Stimulated activated naive CD8-positive, alpha-beta T cell treated with anti-CD3 and anti-CD28 coated beads, Interleukin-15, Interleukin-2, amounts not matched to agents 100 ng/mL and 50 ng/mL, for 24 hours (primary cell): ENCODE results near the gene TSPAN10.

Experiments used
- H3K27ac Mint-ChIP-seq: one replicate; pipeline ENCODE4 v1.8.0; 2021; ENCODE audit warnings: mild to moderate bottlenecking, mixed read lengths
- H3K27me3 Mint-ChIP-seq: one replicate; pipeline ENCODE4 v1.8.0; 2021; ENCODE audit warnings: mixed read lengths
- H3K36me3 Mint-ChIP-seq: one replicate; pipeline ENCODE4 v1.8.0; 2021; ENCODE audit warnings: low read depth, mixed read lengths
- H3K4me1 Mint-ChIP-seq: one replicate; pipeline ENCODE4 v1.8.0; 2021; ENCODE audit warnings: low read depth, mixed read lengths
- H3K4me3 Mint-ChIP-seq: one replicate; pipeline ENCODE4 v1.8.0; 2021; ENCODE audit warnings: mild to moderate bottlenecking, mixed read lengths
- H3K9me3 Mint-ChIP-seq: one replicate; pipeline ENCODE4 v1.8.0; 2021; ENCODE audit warnings: mixed read lengths

Gene TSPAN10

GRCh38 chr17:81636505-81637288, at the start of gene TSPAN10, which contains the start of gene NPLOC4:
Gene TSPAN10, plus strand, starts transcription at chr17:81637196. Its CDS starts 5,217 bp downstream, at chr17:81642413.
Gene NPLOC4, minus strand, starts transcription at chr17:81637112. Its CDS starts 182 bp downstream, at chr17:81636930.
- H3K9me3 Mint-ChIP-seq = no peaks in the 10 kb centered on the region
- no peaks in the 10 kb centered on the region for H3K27me3 Mint-ChIP-seq
- H3K36me3 Mint-ChIP-seq = peaks cover 5% of the 10 kb centered on the region
- peaks cover 24% of the 10 kb centered on the region for H3K4me1 Mint-ChIP-seq
- H3K27ac Mint-ChIP-seq = peak within 1 kb of the TSS; percentile 94
- H3K4me3 Mint-ChIP-seq = peak within 1 kb of the TSS; percentile 94

- Mint-ChIP-seq H3K36me3 (peaks cover 60% of the 10 kb centered on the region), H3K4me1 (no peaks in the 10 kb centered on the region), H3K4me3 (no peak overlapping the region), H3K27me3 (no peaks in the 10 kb centered on the region), H3K27ac (no peak overlapping the region), H3K9me3 (no peaks in the 10 kb centered on the region)
Measured at GRCh38 chr17:81589612-81590011, 47.4 kb upstream of the TSPAN10 start.

- Mint-ChIP-seq H3K27me3 (no peaks in the 10 kb centered on the region), H3K4me1 (no peaks in the 10 kb centered on the region), H3K36me3 (peaks cover 55% of the 10 kb centered on the region), H3K9me3 (no peaks in the 10 kb centered on the region), H3K4me3 (no peak overlapping the region), H3K27ac (no peak overlapping the region)
Measured at GRCh38 chr17:81590121-81590520, 46.9 kb upstream of the TSPAN10 start.

- H3K4me1 Mint-ChIP-seq = no peaks in the 10 kb centered on the region
- H3K27ac Mint-ChIP-seq = no peak overlapping the region
- H3K36me3 Mint-ChIP-seq = peaks cover 54% of the 10 kb centered on the region
- no peak overlapping the region for H3K4me3 Mint-ChIP-seq
- H3K27me3 Mint-ChIP-seq = no peaks in the 10 kb centered on the region
- H3K9me3 Mint-ChIP-seq = no peaks in the 10 kb centered on the region
Measured at GRCh38 chr17:81591971-81592370, 45.0 kb upstream of the TSPAN10 start.

- Mint-ChIP-seq H3K4me1 (peaks cover 2% of the 10 kb centered on the region), H3K27ac (no peak overlapping the region), H3K36me3 (peaks cover 54% of the 10 kb centered on the region)
Measured at GRCh38 chr17:81593105-81593871, 43.7 kb upstream of the TSPAN10 start.

GRCh38 chr17:81599719-81600486, 37.1 kb upstream of the TSPAN10 start:
- peaks cover 66% of the 10 kb centered on the region for H3K36me3 Mint-ChIP-seq
- H3K27me3 Mint-ChIP-seq = no peaks in the 10 kb centered on the region
- no peak overlapping the region for H3K4me3 Mint-ChIP-seq
- no peaks in the 10 kb centered on the region for H3K9me3 Mint-ChIP-seq
- no peak overlapping the region for H3K27ac Mint-ChIP-seq
- H3K4me1 Mint-ChIP-seq = peaks cover 10% of the 10 kb centered on the region

More at GRCh38 chr17:81593105-81593871, 43.7 kb upstream of the TSPAN10 start:
- H3K4me3 Mint-ChIP-seq = no peak overlapping the region
- no peaks in the 10 kb centered on the region for H3K9me3 Mint-ChIP-seq
- H3K27me3 Mint-ChIP-seq = no peaks in the 10 kb centered on the region

- Mint-ChIP-seq H3K36me3 (peaks cover 69% of the 10 kb centered on the region), H3K27me3 (no peaks in the 10 kb centered on the region), H3K9me3 (no peaks in the 10 kb centered on the region), H3K27ac (no peak overlapping the region), H3K4me3 (no peak overlapping the region), H3K4me1 (peaks cover 10% of the 10 kb centered on the region)
Measured at GRCh38 chr17:81601525-81602120, 35.4 kb upstream of the TSPAN10 start.

- peaks cover 15% of the 10 kb centered on the region for H3K4me1 Mint-ChIP-seq
- peaks cover 71% of the 10 kb centered on the region for H3K36me3 Mint-ChIP-seq
- H3K4me3 Mint-ChIP-seq = no peak overlapping the region
- H3K27me3 Mint-ChIP-seq = no peaks in the 10 kb centered on the region
- H3K9me3 Mint-ChIP-seq = no peaks in the 10 kb centered on the region
- H3K27ac Mint-ChIP-seq = no peak overlapping the region
Measured at GRCh38 chr17:81603846-81604610, 33.0 kb upstream of the TSPAN10 start.

- peak overlapping the region; percentile 55 for H3K27ac Mint-ChIP-seq
- H3K4me1 Mint-ChIP-seq = peaks cover 12% of the 10 kb centered on the region
- H3K36me3 Mint-ChIP-seq = peaks cover 59% of the 10 kb centered on the region
- no peaks in the 10 kb centered on the region for H3K27me3 Mint-ChIP-seq
- H3K9me3 Mint-ChIP-seq = no peaks in the 10 kb centered on the region
- no peak overlapping the region for H3K4me3 Mint-ChIP-seq
Measured at GRCh38 chr17:81607431-81607830, 29.6 kb upstream of the TSPAN10 start.

- H3K4me1 Mint-ChIP-seq = peaks cover 12% of the 10 kb centered on the region
- peak overlapping the region; percentile 55 for H3K27ac Mint-ChIP-seq
- peaks cover 63% of the 10 kb centered on the region for H3K36me3 Mint-ChIP-seq
- H3K9me3 Mint-ChIP-seq = no peaks in the 10 kb centered on the region
- H3K27me3 Mint-ChIP-seq = no peaks in the 10 kb centered on the region
- H3K4me3 Mint-ChIP-seq = no peak overlapping the region
Measured at GRCh38 chr17:81608082-81608481, 28.9 kb upstream of the TSPAN10 start.

GRCh38 chr17:81608605-81609004, 28.4 kb upstream of the TSPAN10 start:
- Mint-ChIP-seq H3K36me3 (peaks cover 66% of the 10 kb centered on the region), H3K4me1 (peaks cover 17% of the 10 kb centered on the region), H3K27ac (peak overlapping the region; percentile 26), H3K27me3 (no peaks in the 10 kb centered on the region), H3K4me3 (no peak overlapping the region), H3K9me3 (no peaks in the 10 kb centered on the region)

GRCh38 chr17:81609541-81610311, 27.3 kb upstream of the TSPAN10 start:
- H3K4me3 Mint-ChIP-seq = no peak overlapping the region
- peaks cover 28% of the 10 kb centered on the region for H3K4me1 Mint-ChIP-seq
- no peaks in the 10 kb centered on the region for H3K27me3 Mint-ChIP-seq
- H3K27ac Mint-ChIP-seq = no peak overlapping the region
- H3K36me3 Mint-ChIP-seq = peaks cover 60% of the 10 kb centered on the region
- H3K9me3 Mint-ChIP-seq = no peaks in the 10 kb centered on the region

GRCh38 chr17:81612172-81612970, 24.6 kb upstream of the TSPAN10 start:
- no peak overlapping the region for H3K27ac Mint-ChIP-seq
- peaks cover 57% of the 10 kb centered on the region for H3K36me3 Mint-ChIP-seq
- no peak overlapping the region for H3K4me3 Mint-ChIP-seq
- no peaks in the 10 kb centered on the region for H3K27me3 Mint-ChIP-seq
- H3K4me1 Mint-ChIP-seq = peaks cover 45% of the 10 kb centered on the region
- H3K9me3 Mint-ChIP-seq = no peaks in the 10 kb centered on the region
